Measurements from ENCODE around the gene ZNF791.

ZNF791 gene

GRCh38 chr19:12648088-12648487 is 37.4 kb downstream of the ZNF791 start:
- Histone ChIP-seq H3K36me3 (ENCODE audit: low read depth) (no peaks in the 10 kb centered on the region), H3K27me3 (ENCODE audit: insufficient read depth, poor library complexity, severe bottlenecking) (no peaks in the 10 kb centered on the region), H3K4me1 (ENCODE audit: insufficient read depth, poor library complexity, severe bottlenecking) (no peaks in the 10 kb centered on the region), H3K27ac (ENCODE audit: poor library complexity, severe bottlenecking) (no peak overlapping the region), H3K9me3 (ENCODE audit: severe bottlenecking) (no peaks in the 10 kb centered on the region), H3K4me3 (ENCODE audit: severe bottlenecking) (peak overlapping the region; percentile 35)
- no peak for DNase-seq (ENCODE audit: low spot score)
- peak; percentile 52 for ATAC-seq (ENCODE audit: low read depth)
- TF ChIP-seq, protein P1, sequence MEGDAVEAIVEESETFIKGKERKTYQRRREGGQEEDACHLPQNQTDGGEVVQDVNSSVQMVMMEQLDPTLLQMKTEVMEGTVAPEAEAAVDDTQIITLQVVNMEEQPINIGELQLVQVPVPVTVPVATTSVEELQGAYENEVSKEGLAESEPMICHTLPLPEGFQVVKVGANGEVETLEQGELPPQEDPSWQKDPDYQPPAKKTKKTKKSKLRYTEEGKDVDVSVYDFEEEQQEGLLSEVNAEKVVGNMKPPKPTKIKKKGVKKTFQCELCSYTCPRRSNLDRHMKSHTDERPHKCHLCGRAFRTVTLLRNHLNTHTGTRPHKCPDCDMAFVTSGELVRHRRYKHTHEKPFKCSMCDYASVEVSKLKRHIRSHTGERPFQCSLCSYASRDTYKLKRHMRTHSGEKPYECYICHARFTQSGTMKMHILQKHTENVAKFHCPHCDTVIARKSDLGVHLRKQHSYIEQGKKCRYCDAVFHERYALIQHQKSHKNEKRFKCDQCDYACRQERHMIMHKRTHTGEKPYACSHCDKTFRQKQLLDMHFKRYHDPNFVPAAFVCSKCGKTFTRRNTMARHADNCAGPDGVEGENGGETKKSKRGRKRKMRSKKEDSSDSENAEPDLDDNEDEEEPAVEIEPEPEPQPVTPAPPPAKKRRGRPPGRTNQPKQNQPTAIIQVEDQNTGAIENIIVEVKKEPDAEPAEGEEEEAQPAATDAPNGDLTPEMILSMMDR (IDR thresholded peaks at IDR 0.05; ENCODE audit: poor library complexity, severe bottlenecking), result peak; percentile 71

DNA sequence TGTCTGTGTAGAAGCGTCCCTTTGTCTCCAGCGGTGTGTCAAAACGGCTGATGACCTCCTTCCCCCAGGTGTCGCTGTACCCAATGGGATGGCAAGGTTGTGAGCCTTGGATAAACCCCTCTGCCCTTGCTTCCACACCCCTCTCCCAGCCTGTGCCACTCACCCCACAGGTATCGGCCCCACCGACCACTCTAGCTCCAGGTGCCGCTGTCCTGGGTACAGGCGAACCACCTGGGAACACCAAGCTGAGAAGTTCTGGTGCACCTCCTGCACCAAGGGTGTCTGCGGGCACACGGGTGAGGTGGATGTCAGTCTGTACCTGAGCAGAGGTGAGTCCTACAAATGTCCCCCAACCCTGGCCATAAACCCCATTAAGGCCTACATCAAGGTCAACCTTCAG is 39.2 kb downstream of the ZNF791 start:
- H3K36me3 ChIP-seq (ENCODE audit: low read depth), result no peaks in the 10 kb centered on the region

GRCh38 chr19:12652219-12652618 is 41.5 kb downstream of the ZNF791 start:
- ATAC-seq (ENCODE audit: low read depth), result no peak
- no peaks in the 10 kb centered on the region; the same call in 1 of the 2 replicates for H3K36me3 ChIP-seq (ENCODE audit: low read depth)
- no peaks in the 10 kb centered on the region for H3K9me3 ChIP-seq (ENCODE audit: severe bottlenecking)

More for the DNA sequence above, 39.2 kb downstream of the ZNF791 start:
- DNase-seq (ENCODE audit: low spot score) (no peak), ATAC-seq (ENCODE audit: low read depth) (no peak)
- no peaks in the 10 kb centered on the region for H3K27me3 ChIP-seq (ENCODE audit: insufficient read depth, poor library complexity, severe bottlenecking)
- H3K4me3 ChIP-seq (ENCODE audit: severe bottlenecking), result no peak overlapping the region
- H3K9me3 ChIP-seq (ENCODE audit: severe bottlenecking), result no peaks in the 10 kb centered on the region
- TF ChIP-seq, protein P1 (IDR thresholded peaks at IDR 0.05; ENCODE audit: poor library complexity, severe bottlenecking), result no peak
- no peak overlapping the region for H3K27ac ChIP-seq (ENCODE audit: poor library complexity, severe bottlenecking)
- no peaks in the 10 kb centered on the region for H3K4me1 ChIP-seq (ENCODE audit: insufficient read depth, poor library complexity, severe bottlenecking)

DNA sequence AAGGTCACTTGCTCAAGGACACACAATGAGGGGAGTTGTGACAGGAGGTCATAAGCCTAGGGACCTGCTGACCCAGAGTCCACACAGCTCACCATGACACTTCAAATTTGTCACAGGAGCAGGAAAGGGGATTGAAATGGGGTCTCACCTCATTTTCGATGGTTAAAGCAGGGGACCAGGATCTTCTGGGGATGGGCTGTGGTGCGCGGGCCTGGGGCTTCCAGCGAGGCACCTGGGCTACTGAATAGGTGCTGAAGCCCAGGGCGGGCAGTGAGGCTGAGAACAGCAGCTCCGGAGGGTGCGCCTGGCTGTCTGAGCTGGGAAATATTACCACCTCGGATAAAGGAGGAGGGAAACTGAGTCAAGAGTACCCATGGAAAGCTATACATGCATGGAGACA is 44.8 kb downstream of the ZNF791 start:
- no peak overlapping the region for H3K27ac ChIP-seq (ENCODE audit: poor library complexity, severe bottlenecking)
- no peak overlapping the region for H3K4me3 ChIP-seq (ENCODE audit: severe bottlenecking)
- H3K27me3 ChIP-seq (ENCODE audit: insufficient read depth, poor library complexity, severe bottlenecking), result no peaks in the 10 kb centered on the region
- peaks cover 3% of the 10 kb centered on the region; the same call in 1 of the 2 replicates for H3K36me3 ChIP-seq (ENCODE audit: low read depth)
- H3K4me1 ChIP-seq (ENCODE audit: insufficient read depth, poor library complexity, severe bottlenecking), result no peaks in the 10 kb centered on the region
- no peaks in the 10 kb centered on the region for H3K9me3 ChIP-seq (ENCODE audit: severe bottlenecking)
- no peak for DNase-seq (ENCODE audit: low spot score)
- TF ChIP-seq, protein P1 (IDR thresholded peaks at IDR 0.05; ENCODE audit: poor library complexity, severe bottlenecking), result no peak
- no peak for ATAC-seq (ENCODE audit: low read depth)

More at GRCh38 chr19:12652219-12652618, 41.5 kb downstream of the ZNF791 start:
- TF ChIP-seq, protein P1 (IDR thresholded peaks at IDR 0.05; ENCODE audit: poor library complexity, severe bottlenecking), result no peak
- Histone ChIP-seq H3K4me1 (ENCODE audit: insufficient read depth, poor library complexity, severe bottlenecking) (no peaks in the 10 kb centered on the region), H3K27ac (ENCODE audit: poor library complexity, severe bottlenecking) (no peak overlapping the region), H3K27me3 (ENCODE audit: insufficient read depth, poor library complexity, severe bottlenecking) (no peaks in the 10 kb centered on the region), H3K4me3 (ENCODE audit: severe bottlenecking) (no peak overlapping the region)
- no peak for DNase-seq (ENCODE audit: low spot score)

- Histone ChIP-seq H3K27ac (ENCODE audit: poor library complexity, severe bottlenecking) (no peak overlapping the region), H3K9me3 (ENCODE audit: severe bottlenecking) (no peaks in the 10 kb centered on the region), H3K4me3 (ENCODE audit: severe bottlenecking) (no peak overlapping the region), H3K27me3 (ENCODE audit: insufficient read depth, poor library complexity, severe bottlenecking) (no peaks in the 10 kb centered on the region), H3K36me3 (ENCODE audit: low read depth) (peaks cover 13% of the 10 kb centered on the region), H3K4me1 (ENCODE audit: insufficient read depth, poor library complexity, severe bottlenecking) (no peaks in the 10 kb centered on the region)
- ATAC-seq (ENCODE audit: low read depth), result no peak
- TF ChIP-seq, protein P1 (IDR thresholded peaks at IDR 0.05; ENCODE audit: poor library complexity, severe bottlenecking), result no peak
- DNase-seq (ENCODE audit: low spot score), result no peak
Observed at GRCh38 chr19:12656899-12657571, 46.3 kb downstream of the ZNF791 start.

Measured in RWPE2 (cell line).